HS-5 (cell line): ENCODE measurements around the gene CACNA2D3.

Source experiments
- DNase-seq: peaks from one replicate; pipeline ENCODE4 v3.0.0-alpha.2; 2012; ENCODE audit warnings: low read depth

Gene CACNA2D3

GRCh38 chr3:54847361-54847760, 725.0 kb downstream of the CACNA2D3 start:
- DNase-seq, result no peak

- no peak for DNase-seq
Observed at GRCh38 chr3:54849360-54849759, 727.0 kb downstream of the CACNA2D3 start.

GRCh38 chr3:54850484-54851018, 728.2 kb downstream of the CACNA2D3 start:
- no peak for DNase-seq

GRCh38 chr3:54853573-54854404, 731.4 kb downstream of the CACNA2D3 start:
- no peak for DNase-seq

GRCh38 chr3:54856271-54856670, 733.9 kb downstream of the CACNA2D3 start:
- DNase-seq, result no peak

GRCh38 chr3:54857343-54857742, 735.0 kb downstream of the CACNA2D3 start:
- DNase-seq, result no peak

GRCh38 chr3:54858093-54858785, 735.9 kb downstream of the CACNA2D3 start:
- DNase-seq, result no peak

GRCh38 chr3:54859184-54859583, 736.8 kb downstream of the CACNA2D3 start:
- peak; percentile 81 for DNase-seq

- DNase-seq, result no peak
Observed at GRCh38 chr3:54861248-54862067, 739.1 kb downstream of the CACNA2D3 start.

- DNase-seq, result no peak
Observed at GRCh38 chr3:54862526-54862925, 740.2 kb downstream of the CACNA2D3 start.

- DNase-seq, result no peak
Observed at GRCh38 chr3:54863366-54863765, 741.0 kb downstream of the CACNA2D3 start.

- no peak for DNase-seq
Observed at GRCh38 chr3:54863786-54864185, 741.4 kb downstream of the CACNA2D3 start.

GRCh38 chr3:54865316-54865715, 743.0 kb downstream of the CACNA2D3 start:
- DNase-seq, result no peak

GRCh38 chr3:54866251-54866650, 743.9 kb downstream of the CACNA2D3 start:
- DNase-seq, result no peak

GRCh38 chr3:54870423-54870822, 748.1 kb downstream of the CACNA2D3 start:
- peak; percentile 92 for DNase-seq

GRCh38 chr3:54871867-54872266, 749.5 kb downstream of the CACNA2D3 start:
- DNase-seq, result no peak

GRCh38 chr3:54873059-54874010, 751.0 kb downstream of the CACNA2D3 start:
- no peak for DNase-seq

GRCh38 chr3:54874816-54875556, 752.6 kb downstream of the CACNA2D3 start:
- no peak for DNase-seq

- DNase-seq, result no peak
Observed at GRCh38 chr3:54875596-54876268, 753.4 kb downstream of the CACNA2D3 start.

GRCh38 chr3:54876694-54877093, 754.3 kb downstream of the CACNA2D3 start:
- DNase-seq, result no peak
